Body of pancreas (tissue), 4 donors: ENCODE results near the gene SLC25A6.

ENCODE experiments used
- POLR2A ChIP-seq, 3 donors: fragments of 450-650 bp; IDR thresholded peaks; one replicate each; pipeline ENCODE4 v1.6.1; 2016; ENCODE audit warnings: antibody characterized with exemption in 3 of 3, mild to moderate bottlenecking in 2 of 3
- TF ChIP-seq, protein P1 (sequence below), 7 experiments: fragments of 450-650 bp in 4 of 7; fragments of 200-600 bp in 3 of 7; sonication (generic) in 3 of 7; IDR thresholded peaks; one replicate each; pipeline ENCODE4 v1.5.1; 2016 to 2019; ENCODE audit warnings: antibody characterized with exemption in 7 of 7

DNA sequence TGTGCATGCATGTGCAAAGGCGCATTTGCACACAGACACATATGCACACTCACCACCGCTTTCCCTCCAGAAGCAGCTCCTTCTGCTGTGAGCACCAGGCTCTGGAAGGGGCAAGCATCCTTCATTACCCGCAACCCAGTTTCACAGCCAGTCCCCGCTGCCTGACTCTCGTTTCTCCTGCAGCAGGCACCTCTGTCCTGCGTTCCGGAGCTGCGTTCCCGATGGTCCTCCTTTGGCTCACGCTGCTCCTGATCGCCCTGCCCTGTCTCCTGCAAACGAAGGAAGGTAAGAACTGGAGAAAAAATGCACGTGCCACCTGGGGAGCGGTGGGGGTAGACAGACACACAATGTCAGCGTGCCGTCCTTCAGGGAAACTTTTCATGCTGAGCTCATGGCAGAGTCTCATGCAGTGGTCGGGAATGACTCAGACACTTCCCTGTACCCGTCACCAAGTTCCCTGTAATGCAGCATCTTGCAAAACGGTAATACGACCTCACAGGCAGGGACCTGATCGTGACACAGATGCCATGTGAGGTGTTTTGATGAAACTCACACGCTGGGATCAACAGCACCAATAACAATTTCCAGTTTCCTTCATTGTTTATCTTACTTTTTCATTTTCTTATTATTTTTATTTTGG, 50.2 kb downstream of the SLC25A6 start:
- no peak for TF ChIP-seq POLR2A (IDR thresholded peaks at IDR 0.05)
- TF ChIP-seq, protein P1, sequence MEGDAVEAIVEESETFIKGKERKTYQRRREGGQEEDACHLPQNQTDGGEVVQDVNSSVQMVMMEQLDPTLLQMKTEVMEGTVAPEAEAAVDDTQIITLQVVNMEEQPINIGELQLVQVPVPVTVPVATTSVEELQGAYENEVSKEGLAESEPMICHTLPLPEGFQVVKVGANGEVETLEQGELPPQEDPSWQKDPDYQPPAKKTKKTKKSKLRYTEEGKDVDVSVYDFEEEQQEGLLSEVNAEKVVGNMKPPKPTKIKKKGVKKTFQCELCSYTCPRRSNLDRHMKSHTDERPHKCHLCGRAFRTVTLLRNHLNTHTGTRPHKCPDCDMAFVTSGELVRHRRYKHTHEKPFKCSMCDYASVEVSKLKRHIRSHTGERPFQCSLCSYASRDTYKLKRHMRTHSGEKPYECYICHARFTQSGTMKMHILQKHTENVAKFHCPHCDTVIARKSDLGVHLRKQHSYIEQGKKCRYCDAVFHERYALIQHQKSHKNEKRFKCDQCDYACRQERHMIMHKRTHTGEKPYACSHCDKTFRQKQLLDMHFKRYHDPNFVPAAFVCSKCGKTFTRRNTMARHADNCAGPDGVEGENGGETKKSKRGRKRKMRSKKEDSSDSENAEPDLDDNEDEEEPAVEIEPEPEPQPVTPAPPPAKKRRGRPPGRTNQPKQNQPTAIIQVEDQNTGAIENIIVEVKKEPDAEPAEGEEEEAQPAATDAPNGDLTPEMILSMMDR (IDR thresholded peaks at IDR 0.05) = no peak
